Sigmoid colon (tissue), 7 donors: ENCODE results near the gene APOBEC4. TPM values are rescaled to one million over a fixed set of nuclear protein-coding genes. Genes with fewer than 3 reads are reported as not detected.

Experiments used
- DNase-seq: peaks from one replicate; pipeline ENCODE4 v3.0.0-alpha.2; 2019
- H3K27ac ChIP-seq, 4 donors: fragments of 200-600 bp; sonication (generic); one replicate each; pipeline ENCODE4 v1.5.1; 2016 to 2019; ENCODE audit warnings: mild to moderate bottlenecking in 1 of 4
- H3K27me3 ChIP-seq, 3 donors: fragments of 200-600 bp; sonication (generic); one replicate each; pipeline ENCODE4 v1.5.1; 2019; ENCODE audit warnings: mild to moderate bottlenecking in 1 of 3
- H3K36me3 ChIP-seq, 4 donors: fragments of 200-600 bp; sonication (generic); one replicate each; pipeline ENCODE4 v1.5.1; 2016 to 2019
- H3K4me1 ChIP-seq, 4 donors: fragments of 200-600 bp; sonication (generic); one replicate each; pipeline ENCODE4 v1.5.1; 2017 to 2019
- H3K4me3 ChIP-seq, 4 donors: fragments of 200-600 bp; sonication (generic); one replicate each; pipeline ENCODE4 v1.5.1; 2017 to 2019; ENCODE audit warnings: mild to moderate bottlenecking in 2 of 4, moderate library complexity in 1 of 4
- H3K9me3 ChIP-seq, 4 donors: fragments of 200-600 bp in 3 of 4; sonication (generic) in 3 of 4; one replicate each; pipeline versions ENCODE4 v1.5.1 to v1.6.1; 2013 to 2019
- CTCF ChIP-seq, 4 experiments: fragments of 450-650 bp in 3 of 4; fragments of 200-600 bp in 1 of 4; IDR thresholded peaks; one replicate each; pipeline ENCODE4 v1.5.1; 2016 to 2019; ENCODE audit warnings: antibody characterized with exemption in 4 of 4, mild to moderate bottlenecking in 3 of 4, moderate library complexity in 2 of 4
- EP300 ChIP-seq, 4 donors: sonication (generic); formaldehyde crosslinking; IDR thresholded peaks; one replicate each; pipeline ENCODE4 v1.6.1; 2017; ENCODE audit warnings: antibody characterized with exemption in 4 of 4
- POLR2A ChIP-seq, 2 donors: fragments of 450-650 bp; IDR thresholded peaks; one replicate each; pipeline ENCODE4 v1.6.1; 2016; ENCODE audit warnings: antibody characterized with exemption in 2 of 2, mild to moderate bottlenecking in 2 of 2, moderate library complexity in 2 of 2
- POLR2AphosphoS5 ChIP-seq, 4 donors: sonication (generic); formaldehyde crosslinking; IDR thresholded peaks; one replicate each; pipeline ENCODE4 v1.6.1; 2017; ENCODE audit warnings: antibody characterized with exemption in 4 of 4
- WGBS, 2 donors: extraction: QIAGEN DNeasy Blood & Tissue Kit; methylation state at CpG; one replicate each; pipeline ENCODE4 v1.1.7; 2013; 5-methylcytosine and 5-hydroxymethylcytosine counted together
- intact Hi-C: fragments of 100-400 bp; cut with DNase I; formaldehyde crosslinking; loops from one replicate; pipeline ENCODE4 v1.15.1; 2023
- polyA plus RNA-seq, 3 donors: library from polyadenylated mRNA; stranded (reverse); fragments of 200-250 nt; gene quantifications; one replicate each; pipeline ENCODE4 v1.2.3, GENCODE V29; 2013
- total RNA-seq, 4 donors: library from RNA; depleted of rRNA; stranded (reverse); fragments of >200 nt; gene quantifications; one replicate each; pipeline ENCODE4 v1.1.0, GENCODE V29; 2016
- donor health status: healthy with polysubstance abuse.
- donor health status: Bipolar disorder and iron deficiency.
- donor health status: healthy.

APOBEC4 gene
- total and polyA plus RNA-seq, 7 donors: 0.10 TPM; not detected in 6

GRCh38 chr1:183656355-183656754 is 3.2 kb upstream of the APOBEC4 start:
- WGBS, 2 donors: 93 to 95% methylated on average over 3 of the region's 3 CpGs
- intact Hi-C loops: loop anchor here (10.0 kb wide), 1 partner anchor 1038 kb away; no protein-coding TSS in a partner anchor
- Histone ChIP-seq H3K27ac (no peak overlapping the region), H3K9me3 (no peaks in the 10 kb centered on the region), H3K4me1 (peaks cover 0 to 26% (median 12%) of the 10 kb centered on the region in 4 donors), H3K4me3 (no peak overlapping the region), H3K36me3 (no peaks in the 10 kb centered on the region), H3K27me3 (no peaks in the 10 kb centered on the region)
- no peak for DNase-seq
- TF ChIP-seq EP300 (IDR thresholded peaks at IDR 0.05): no peak
- no peak for TF ChIP-seq POLR2AphosphoS5 (IDR thresholded peaks at IDR 0.05)
- TF ChIP-seq POLR2A (IDR thresholded peaks at IDR 0.05): no peak

DNA sequence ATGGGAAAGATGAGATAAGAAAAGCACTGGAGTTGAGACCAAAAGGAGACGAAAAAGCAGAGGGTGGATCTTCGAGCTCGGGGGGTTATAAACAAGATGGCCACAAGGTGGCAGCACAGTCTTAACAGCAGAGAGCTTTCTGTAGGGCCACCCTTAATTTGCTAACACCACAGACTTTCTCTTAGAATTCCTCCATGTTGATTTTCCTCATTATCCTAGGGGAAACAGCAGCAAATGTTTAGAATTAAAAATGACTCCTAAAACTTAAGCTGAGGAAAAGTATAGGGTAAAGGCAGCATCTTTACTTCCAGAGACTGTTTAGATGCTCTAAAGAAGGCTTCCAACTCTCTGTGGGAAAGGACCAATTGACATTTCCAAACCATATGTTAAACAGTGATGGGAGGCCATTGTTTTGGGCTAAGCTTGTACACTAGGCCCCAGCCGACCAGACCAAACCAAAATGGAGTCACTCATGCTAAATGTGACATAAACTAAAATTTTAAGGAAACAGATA is 2.5 kb upstream of the APOBEC4 start:
- DNase-seq: peak; percentile 91
- Histone ChIP-seq H3K4me3 (no peak overlapping the region), H3K27ac (no peak overlapping the region), H3K4me1 (peaks cover 0 to 26% (median 12%) of the 10 kb centered on the region in 4 donors), H3K9me3 (no peaks in the 10 kb centered on the region), H3K27me3 (no peaks in the 10 kb centered on the region), H3K36me3 (no peaks in the 10 kb centered on the region)
- TF ChIP-seq POLR2AphosphoS5 (IDR thresholded peaks at IDR 0.05) (no peak), CTCF (IDR thresholded peaks at IDR 0.05) (peak; percentile 76 to 90 (median 84)), POLR2A (IDR thresholded peaks at IDR 0.05) (no peak), EP300 (IDR thresholded peaks at IDR 0.05) (no peak)
- intact Hi-C loops: loop anchor here (1.0 to 10.0 kb wide), 2 partner anchors 261 to 1039 kb away; no protein-coding TSS in a partner anchor
- WGBS, 2 donors: 8 to 11% methylated on average over 4 of the region's 4 CpGs

GRCh38 chr1:183654706-183655105 is 1.6 kb upstream of the APOBEC4 start:
- intact Hi-C loops: loop anchor here (1.0 to 10.0 kb wide), 2 partner anchors 262 to 1040 kb away; no protein-coding TSS in a partner anchor
- Histone ChIP-seq H3K4me1 (peaks cover 0 to 26% (median 12%) of the 10 kb centered on the region in 4 donors), H3K9me3 (no peaks in the 10 kb centered on the region), H3K27ac (no peak overlapping the region), H3K27me3 (no peaks in the 10 kb centered on the region), H3K36me3 (no peaks in the 10 kb centered on the region), H3K4me3 (no peak overlapping the region)
- no peak for DNase-seq
- TF ChIP-seq EP300 (IDR thresholded peaks at IDR 0.05): no peak

- intact Hi-C loops: loop anchor here (10.0 kb wide), 1 partner anchor 1041 kb away; no protein-coding TSS in a partner anchor
- Histone ChIP-seq H3K27ac (no peak overlapping the region), H3K4me3 (no peak overlapping the region), H3K9me3 (no peaks in the 10 kb centered on the region), H3K36me3 (no peaks in the 10 kb centered on the region), H3K27me3 (no peaks in the 10 kb centered on the region), H3K4me1 (peaks cover 0 to 26% (median 12%) of the 10 kb centered on the region in 4 donors)
- no peak for TF ChIP-seq EP300 (IDR thresholded peaks at IDR 0.05)
- WGBS, 2 donors: 68 to 77% methylated on average over 4 of the region's 4 CpGs
- DNase-seq: no peak
Measured at GRCh38 chr1:183653876-183654451, 848 bp upstream of the APOBEC4 start.

GRCh38 chr1:183653462-183653794 is 312 bp upstream of the APOBEC4 start:
- no peaks in the 10 kb centered on the region for H3K9me3 ChIP-seq
- 47 to 75% methylated on average over 3 of the region's 3 CpGs for WGBS, 2 donors
- intact Hi-C loops: loop anchor here (10.0 kb wide), 1 partner anchor 1041 kb away; no protein-coding TSS in a partner anchor
- H3K36me3 ChIP-seq: no peaks in the 10 kb centered on the region
- no peak overlapping the region for H3K4me3 ChIP-seq
- peak overlapping the region in 1 of 4 donors; percentile 1 for H3K27ac ChIP-seq
- H3K4me1 ChIP-seq: peaks cover 0 to 26% (median 12%) of the 10 kb centered on the region in 4 donors
- no peak for DNase-seq
- no peaks in the 10 kb centered on the region for H3K27me3 ChIP-seq
- TF ChIP-seq EP300 (IDR thresholded peaks at IDR 0.05) (no peak), POLR2A (IDR thresholded peaks at IDR 0.05) (no peak), CTCF (IDR thresholded peaks at IDR 0.05) (no peak), POLR2AphosphoS5 (IDR thresholded peaks at IDR 0.05) (no peak)

DNA sequence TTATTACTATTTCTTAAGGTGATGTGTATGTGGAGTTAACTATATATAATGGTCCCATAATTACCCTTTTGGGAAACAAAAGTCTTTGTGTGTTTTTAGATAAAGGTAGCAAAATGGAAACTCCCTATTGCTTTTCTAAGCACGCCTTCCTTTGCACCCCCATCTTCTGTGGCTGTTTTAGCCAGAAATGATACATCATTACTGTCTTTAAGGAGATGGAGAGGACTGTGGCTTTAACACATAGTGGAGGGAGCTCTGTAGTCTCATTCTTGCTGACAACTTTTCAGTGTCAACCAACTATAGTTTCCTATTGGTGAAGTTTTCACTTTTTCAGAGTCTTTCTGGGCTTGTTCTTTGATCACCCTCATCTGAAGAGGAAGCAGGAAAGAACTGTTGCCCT is 1.0 kb downstream of the APOBEC4 start:
- peaks cover 0 to 26% (median 12%) of the 10 kb centered on the region in 4 donors for H3K4me1 ChIP-seq
- no peak for DNase-seq
- intact Hi-C loops: loop anchor here (10.0 kb wide), 1 partner anchor 1043 kb away; no protein-coding TSS in a partner anchor
- H3K4me3 ChIP-seq: no peak overlapping the region
- no peak for TF ChIP-seq CTCF (IDR thresholded peaks at IDR 0.05)
- TF ChIP-seq POLR2A (IDR thresholded peaks at IDR 0.05): no peak
- TF ChIP-seq EP300 (IDR thresholded peaks at IDR 0.05): no peak
- TF ChIP-seq POLR2AphosphoS5 (IDR thresholded peaks at IDR 0.05): no peak
- H3K9me3 ChIP-seq: no peaks in the 10 kb centered on the region
- no peaks in the 10 kb centered on the region for H3K27me3 ChIP-seq
- no peaks in the 10 kb centered on the region for H3K36me3 ChIP-seq
- WGBS, 2 donors: 37 to 52% methylated on average over 1 of the region's 1 CpG
- no peak overlapping the region for H3K27ac ChIP-seq
